Breast epithelium (tissue), 3 donors: ENCODE data around the gene PDSS2.

Experiments used
- CTCF ChIP-seq, 3 donors: fragments of 450-650 bp; IDR thresholded peaks; one replicate each; pipeline ENCODE4 v1.5.1; 2016 to 2017; ENCODE audit warnings: antibody characterized with exemption in 3 of 3, mild to moderate bottlenecking in 3 of 3, moderate library complexity in 3 of 3
- POLR2A ChIP-seq: fragments of 450-650 bp; IDR thresholded peaks from one replicate; pipeline ENCODE4 v1.6.1; 2016; ENCODE audit warnings: antibody characterized with exemption, mild to moderate bottlenecking, moderate library complexity
- POLR2AphosphoS5 ChIP-seq, 3 donors: sonication (generic); formaldehyde crosslinking; IDR thresholded peaks; one replicate each; pipeline ENCODE4 v1.6.1; 2017; ENCODE audit warnings: antibody characterized with exemption in 3 of 3

- TF ChIP-seq CTCF (IDR thresholded peaks at IDR 0.05) (no peak), POLR2A (no peak), POLR2AphosphoS5 (IDR thresholded peaks at IDR 0.05) (no peak)
Observed at GRCh38 chr6:107408714-107409113, 50.6 kb downstream of the PDSS2 start.
